ENCODE measurements around the gene PDE6C.

DNA sequence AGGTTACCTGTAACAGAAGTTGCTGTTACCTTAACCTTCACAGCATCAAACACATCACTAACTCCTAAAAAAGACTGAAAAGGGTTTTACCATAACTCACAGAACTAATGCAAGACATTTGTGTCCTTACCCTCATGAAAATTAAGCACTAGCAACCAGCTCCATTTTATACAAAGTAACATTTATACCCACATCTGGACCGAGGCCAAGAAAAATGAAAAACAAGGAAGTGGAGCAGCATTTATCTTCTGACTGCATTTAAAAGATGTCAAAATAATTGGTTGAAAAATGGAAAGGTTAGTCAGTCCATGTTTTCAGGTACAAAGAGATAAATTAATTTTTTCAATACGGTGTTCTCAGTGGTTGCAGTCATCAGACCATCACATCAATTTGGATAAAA is 8.2 kb upstream of the PDE6C start:
- TF ChIP-seq, protein P1, sequence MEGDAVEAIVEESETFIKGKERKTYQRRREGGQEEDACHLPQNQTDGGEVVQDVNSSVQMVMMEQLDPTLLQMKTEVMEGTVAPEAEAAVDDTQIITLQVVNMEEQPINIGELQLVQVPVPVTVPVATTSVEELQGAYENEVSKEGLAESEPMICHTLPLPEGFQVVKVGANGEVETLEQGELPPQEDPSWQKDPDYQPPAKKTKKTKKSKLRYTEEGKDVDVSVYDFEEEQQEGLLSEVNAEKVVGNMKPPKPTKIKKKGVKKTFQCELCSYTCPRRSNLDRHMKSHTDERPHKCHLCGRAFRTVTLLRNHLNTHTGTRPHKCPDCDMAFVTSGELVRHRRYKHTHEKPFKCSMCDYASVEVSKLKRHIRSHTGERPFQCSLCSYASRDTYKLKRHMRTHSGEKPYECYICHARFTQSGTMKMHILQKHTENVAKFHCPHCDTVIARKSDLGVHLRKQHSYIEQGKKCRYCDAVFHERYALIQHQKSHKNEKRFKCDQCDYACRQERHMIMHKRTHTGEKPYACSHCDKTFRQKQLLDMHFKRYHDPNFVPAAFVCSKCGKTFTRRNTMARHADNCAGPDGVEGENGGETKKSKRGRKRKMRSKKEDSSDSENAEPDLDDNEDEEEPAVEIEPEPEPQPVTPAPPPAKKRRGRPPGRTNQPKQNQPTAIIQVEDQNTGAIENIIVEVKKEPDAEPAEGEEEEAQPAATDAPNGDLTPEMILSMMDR (IDR thresholded peaks at IDR 0.05; ENCODE audit: low read length), result no peak
- TF ChIP-seq EZH2phosphoT487 (IDR thresholded peaks at IDR 0.05; ENCODE audit: low read length), result no peak
